ENCODE data around the gene ARFGAP2. TPM values are rescaled to one million over a fixed set of nuclear protein-coding genes. Genes with fewer than 3 reads are reported as not detected.
"Not testable (repeated sequence)": the region's sequence is repeated elsewhere in the genome, so short reads cannot be mapped to it uniquely, and the experiment has no call there.

The ARFGAP2 gene
- total RNA-seq, 1 experiment from 2014 or later = 100.0 TPM

GRCh38 chr11:47204637-47204989 is 27.9 kb upstream of the ARFGAP2 start:
- H3K27me3 Mint-ChIP-seq (ENCODE audit: insufficient read depth, unreplicated experiment) = no peaks in the 10 kb centered on the region
- no peak for TF ChIP-seq CTCF (IDR thresholded peaks at IDR 0.05; ENCODE audit: insufficient read depth in 1 of 2, low read depth in 1 of 2, low read length in 1 of 2, severe bottlenecking in 1 of 2, unreplicated experiment in 1 of 2)
- no peaks in the 10 kb centered on the region for H3K36me3 Mint-ChIP-seq (ENCODE audit: insufficient read depth, unreplicated experiment)
- peaks cover 9% of the 10 kb centered on the region for H3K4me1 Mint-ChIP-seq (ENCODE audit: low read depth, unreplicated experiment)
- no peaks in the 10 kb centered on the region for H3K9me3 Mint-ChIP-seq (ENCODE audit: unreplicated experiment)
- BruUV-seq (replicated peaks) = no TSS peak
- ChIA-PET CTCF (interaction anchor here (1.0 kb wide), 1 partner anchor 55 kb away, joined by 4 read pairs; no protein-coding TSS in a partner anchor), POLR2A (interaction anchor here (0.5 to 1.3 kb wide), 5 partner anchors 10 to 30 kb away, joined by 4 to 16 read pairs (median 5); partner anchors contain the start of gene DDB2)
- Histone ChIP-seq H3K27me3 (replicated peaks; ENCODE audit: control insufficient read depth, insufficient read depth, low read length) (no peaks in the 10 kb centered on the region), H3K4me1 (peaks cover 13% of the 10 kb centered on the region; the same call in 1 of the 2 replicates), H3K36me3 (ENCODE audit: control insufficient read depth, insufficient read depth, low read length) (no peaks in the 10 kb centered on the region), H3K9me3 (no peaks in the 10 kb centered on the region), H3K4me3 (ENCODE audit: low read depth, low read length) (no peak overlapping the region)
- no peak for DNase-seq
- intact Hi-C loops (cut with micrococcal nuclease; ENCODE audit: unreplicated experiment) = loop anchor here (1.0 kb wide), 1 partner anchor 10 kb away; the partner anchor contains the start of gene DDB2
- no peak overlapping the region for H3K27ac Mint-ChIP-seq (ENCODE audit: unreplicated experiment)
- H3K4me3 Mint-ChIP-seq (ENCODE audit: unreplicated experiment) = no peak overlapping the region

GRCh38 chr11:47202576-47202975 is 25.9 kb upstream of the ARFGAP2 start:
- peaks cover 13% of the 10 kb centered on the region; the same call in 1 of the 2 replicates for H3K4me1 ChIP-seq
- H3K9me3 ChIP-seq = no peaks in the 10 kb centered on the region
- H3K4me1 Mint-ChIP-seq (ENCODE audit: low read depth, unreplicated experiment) = peaks cover 9% of the 10 kb centered on the region
- no peak overlapping the region for H3K4me3 Mint-ChIP-seq (ENCODE audit: unreplicated experiment)
- H3K27ac Mint-ChIP-seq (ENCODE audit: unreplicated experiment) = no peak overlapping the region
- POLR2A ChIA-PET = no interaction called here
- no peaks in the 10 kb centered on the region for H3K36me3 ChIP-seq (ENCODE audit: control insufficient read depth, insufficient read depth, low read length)
- BruUV-seq (replicated peaks) = no TSS peak
- H3K36me3 Mint-ChIP-seq (ENCODE audit: insufficient read depth, unreplicated experiment) = no peaks in the 10 kb centered on the region
- no peaks in the 10 kb centered on the region for H3K9me3 Mint-ChIP-seq (ENCODE audit: unreplicated experiment)
- no peaks in the 10 kb centered on the region for H3K27me3 Mint-ChIP-seq (ENCODE audit: insufficient read depth, unreplicated experiment)
- no peak overlapping the region for H3K4me3 ChIP-seq (ENCODE audit: low read depth, low read length)
- intact Hi-C loops (cut with micrococcal nuclease; ENCODE audit: unreplicated experiment) = no loop called here
- CTCF ChIA-PET = no interaction called here
- no peak for TF ChIP-seq CTCF (IDR thresholded peaks at IDR 0.05; ENCODE audit: insufficient read depth in 1 of 2, low read depth in 1 of 2, low read length in 1 of 2, severe bottlenecking in 1 of 2, unreplicated experiment in 1 of 2)
- H3K27me3 ChIP-seq (replicated peaks; ENCODE audit: control insufficient read depth, insufficient read depth, low read length) = no peaks in the 10 kb centered on the region
- no peak for DNase-seq

GRCh38 chr11:47201015-47201414 is 24.3 kb upstream of the ARFGAP2 start:
- H3K36me3 Mint-ChIP-seq (ENCODE audit: insufficient read depth, unreplicated experiment) = no peaks in the 10 kb centered on the region
- H3K4me1 ChIP-seq = peaks cover 13% of the 10 kb centered on the region; the same call in 1 of the 2 replicates
- intact Hi-C loops (cut with micrococcal nuclease; ENCODE audit: unreplicated experiment) = no loop called here
- H3K27ac Mint-ChIP-seq (ENCODE audit: unreplicated experiment) = no peak overlapping the region
- H3K4me1 Mint-ChIP-seq (ENCODE audit: low read depth, unreplicated experiment) = peaks cover 9% of the 10 kb centered on the region
- ChIA-PET CTCF (no interaction called here), POLR2A (no interaction called here)
- DNase-seq = no peak
- H3K27me3 Mint-ChIP-seq (ENCODE audit: insufficient read depth, unreplicated experiment) = no peaks in the 10 kb centered on the region
- no peak overlapping the region for H3K4me3 Mint-ChIP-seq (ENCODE audit: unreplicated experiment)
- TF ChIP-seq CTCF (IDR thresholded peaks at IDR 0.05; ENCODE audit: insufficient read depth in 1 of 2, low read depth in 1 of 2, low read length in 1 of 2, severe bottlenecking in 1 of 2, unreplicated experiment in 1 of 2) = no peak
- no peaks in the 10 kb centered on the region for H3K27me3 ChIP-seq (replicated peaks; ENCODE audit: control insufficient read depth, insufficient read depth, low read length)
- no peak overlapping the region for H3K4me3 ChIP-seq (ENCODE audit: low read depth, low read length)
- H3K9me3 Mint-ChIP-seq (ENCODE audit: unreplicated experiment) = no peaks in the 10 kb centered on the region
- no peaks in the 10 kb centered on the region for H3K36me3 ChIP-seq (ENCODE audit: control insufficient read depth, insufficient read depth, low read length)
- BruUV-seq (replicated peaks) = no TSS peak
- no peaks in the 10 kb centered on the region for H3K9me3 ChIP-seq

- peaks cover 22% of the 10 kb centered on the region for H3K4me1 ChIP-seq
- H3K27me3 ChIP-seq (replicated peaks; ENCODE audit: control insufficient read depth, insufficient read depth, low read length); H3K27ac Mint-ChIP-seq (ENCODE audit: unreplicated experiment); H3K9me3 ChIP-seq; POLR2A ChIA-PET; BruUV-seq (replicated peaks); intact Hi-C loops (cut with micrococcal nuclease; ENCODE audit: unreplicated experiment); H3K36me3 ChIP-seq (ENCODE audit: control insufficient read depth, insufficient read depth, low read length); H3K36me3 Mint-ChIP-seq (ENCODE audit: insufficient read depth, unreplicated experiment); H3K4me3 Mint-ChIP-seq (ENCODE audit: unreplicated experiment); H3K27me3 Mint-ChIP-seq (ENCODE audit: insufficient read depth, unreplicated experiment); H3K4me3 ChIP-seq (ENCODE audit: low read depth, low read length); DNase-seq; H3K9me3 Mint-ChIP-seq (ENCODE audit: unreplicated experiment): not testable (repeated sequence)
- H3K4me1 Mint-ChIP-seq (ENCODE audit: low read depth, unreplicated experiment) = peaks cover 10% of the 10 kb centered on the region
- CTCF ChIA-PET = interaction anchor here (1.3 kb wide), 1 partner anchor 62 kb away, joined by 3 read pairs; no protein-coding TSS in a partner anchor
Measured at GRCh38 chr11:47198161-47198560, 21.5 kb upstream of the ARFGAP2 start.
